H9 (cell line): ENCODE measurements around the gene DERL2. TPM values are rescaled to one million over a fixed set of nuclear protein-coding genes. Genes with fewer than 3 reads are reported as not detected.
A peak's percentile ranks its signal among the peaks of the same experiment; 100 is the strongest.

Experiments
- DNase-seq: peaks from one replicate; pipeline ENCODE4 v3.0.0-alpha.2; 2017
- H2AFZ ChIP-seq: one replicate; pipeline ENCODE4 v1.6.1; 2013; ENCODE audit warnings: mild to moderate bottlenecking, low read length, control low read depth, moderate library complexity
- H2AK5ac ChIP-seq: 2 replicates; pipeline ENCODE4 v1.6.1; 2013; ENCODE audit warnings: low read length, control low read depth, mixed read lengths; ENCODE audit not compliant: insufficient read length
- H2BK120ac ChIP-seq: one replicate; pipeline ENCODE4 v1.6.1; 2013; ENCODE audit warnings: low read depth, mild to moderate bottlenecking, low read length, control low read depth, inconsistent platforms; ENCODE audit not compliant: poor library complexity, severe bottlenecking
- H2BK12ac ChIP-seq: 2 replicates; pipeline ENCODE4 v1.6.1; 2013; ENCODE audit warnings: low read length, control low read depth, mixed read lengths, low read depth; ENCODE audit not compliant: insufficient read length
- H2BK15ac ChIP-seq: 2 replicates; pipeline ENCODE4 v1.6.1; 2013; ENCODE audit warnings: low read depth, low read length, control low read depth
- H2BK20ac ChIP-seq: one replicate; pipeline ENCODE4 v1.6.1; 2013; ENCODE audit warnings: low read depth, mild to moderate bottlenecking, low read length, control low read depth, inconsistent platforms; ENCODE audit not compliant: poor library complexity, severe bottlenecking
- H2BK5ac ChIP-seq: 2 replicates; pipeline ENCODE4 v1.6.1; 2013; ENCODE audit warnings: low read length, control low read depth, mixed read lengths; ENCODE audit not compliant: insufficient read length
- H3K14ac ChIP-seq: 2 replicates; pipeline ENCODE4 v1.6.1; 2013; ENCODE audit warnings: low read length, control low read depth; ENCODE audit not compliant: insufficient read depth
- H3K18ac ChIP-seq: 2 replicates; pipeline ENCODE4 v1.6.1; 2013; ENCODE audit warnings: low read depth, mild to moderate bottlenecking, mixed read lengths, low read length, control low read depth; ENCODE audit not compliant: insufficient read length
- H3K23ac ChIP-seq: 2 replicates; pipeline ENCODE4 v1.6.1; 2013; ENCODE audit warnings: low read length, control low read depth, mixed read lengths, low read depth; ENCODE audit not compliant: insufficient read length
- H3K23me2 ChIP-seq: 2 replicates; pipeline ENCODE4 v1.6.1; 2013; ENCODE audit warnings: low read depth, mild to moderate bottlenecking, mixed read lengths, low read length, control low read depth; ENCODE audit not compliant: insufficient read length, poor library complexity, severe bottlenecking
- H3K27ac ChIP-seq: 2 replicates; pipeline ENCODE4 v1.5.1; 2013; ENCODE audit warnings: low read length, control low read depth, mixed read lengths, low read depth; ENCODE audit not compliant: insufficient read length
- H3K27me3 ChIP-seq: 2 replicates; pipeline ENCODE4 v1.6.1; 2013; ENCODE audit warnings: low read length, control low read depth, inconsistent platforms; ENCODE audit not compliant: insufficient read depth
- H3K4ac ChIP-seq: 2 replicates; pipeline ENCODE4 v1.6.1; 2013; ENCODE audit warnings: low read depth, mild to moderate bottlenecking, control low read depth, inconsistent platforms, low read length, moderate library complexity
- H3K4me1 ChIP-seq: 2 replicates; pipeline ENCODE4 v1.6.1; 2013; ENCODE audit warnings: low read length, control low read depth, inconsistent platforms; ENCODE audit not compliant: insufficient read depth
- H3K4me2 ChIP-seq: 2 replicates; pipeline ENCODE4 v1.6.1; 2013; ENCODE audit warnings: low read length, control low read depth, mixed read lengths; ENCODE audit not compliant: insufficient read length, insufficient read depth
- H3K56ac ChIP-seq: 2 replicates; pipeline ENCODE4 v1.6.1; 2013; ENCODE audit warnings: low read depth, mild to moderate bottlenecking, mixed read lengths, low read length, control low read depth; ENCODE audit not compliant: insufficient read length
- H3K79me1 ChIP-seq: 2 replicates; pipeline ENCODE4 v1.6.1; 2013; ENCODE audit warnings: low read depth, mild to moderate bottlenecking, moderate library complexity, low read length, control low read depth, inconsistent platforms; ENCODE audit not compliant: insufficient read depth, poor library complexity, severe bottlenecking
- H3K79me2 ChIP-seq: 2 replicates; pipeline ENCODE4 v1.6.1; 2013; ENCODE audit warnings: low read length, control low read depth, inconsistent platforms; ENCODE audit not compliant: insufficient read depth
- H3K9ac ChIP-seq: 2 replicates; pipeline ENCODE4 v1.6.1; 2013; ENCODE audit warnings: low read length, control low read depth, mixed read lengths; ENCODE audit not compliant: insufficient read length; ENCODE audit errors: extremely low read depth
- H3K9me3 ChIP-seq: one replicate; pipeline ENCODE4 v1.6.1; 2013; ENCODE audit warnings: low read depth, low read length, inconsistent platforms; ENCODE audit not compliant: control insufficient read depth
- H3T11ph ChIP-seq: one replicate; pipeline ENCODE4 v1.6.1; 2013; ENCODE audit warnings: mild to moderate bottlenecking, low read length, control low read depth, inconsistent platforms
- H4K20me1 ChIP-seq: one replicate; pipeline ENCODE4 v1.6.1; 2013; ENCODE audit not compliant: control insufficient read depth, insufficient read length, insufficient read depth
- H4K5ac ChIP-seq: 2 replicates; pipeline ENCODE4 v1.6.1; 2013; ENCODE audit warnings: low read depth, mild to moderate bottlenecking, mixed read lengths, low read length, control low read depth; ENCODE audit not compliant: insufficient read length
- H4K8ac ChIP-seq: replicated peaks from 2 replicates; pipeline ENCODE4 v1.6.1; 2013; ENCODE audit warnings: low read length, control low read depth, mixed read lengths, low read depth; ENCODE audit not compliant: insufficient read length
- H4K91ac ChIP-seq: 2 replicates; pipeline ENCODE4 v1.6.1; 2013; ENCODE audit warnings: low read depth, mild to moderate bottlenecking, moderate library complexity, mixed read lengths, low read length, control low read depth; ENCODE audit not compliant: insufficient read length
- H3K27ac Mint-ChIP-seq, 3 experiments: 2 replicates in 2 of 3; 3 replicates in 1 of 3; pipeline ENCODE4 v1.8.0; 2020 to 2021; ENCODE audit warnings: mixed read lengths in 3 of 3, mild to moderate bottlenecking in 1 of 3, moderate library complexity in 1 of 3
- H3K27me3 Mint-ChIP-seq: 2 replicates; pipeline ENCODE4 v1.8.0; 2021; ENCODE audit warnings: low read depth, mild to moderate bottlenecking, moderate library complexity, mixed read lengths
- H3K36me3 Mint-ChIP-seq, 3 experiments: 2 replicates in 2 of 3; 3 replicates in 1 of 3; pipeline ENCODE4 v1.8.0; 2020 to 2021; ENCODE audit warnings: low read depth in 3 of 3, mixed read lengths in 3 of 3; ENCODE audit not compliant: insufficient read depth in 1 of 3
- H3K4me1 Mint-ChIP-seq, 2 experiments: 2 replicates each; pipeline ENCODE4 v1.8.0; 2020; ENCODE audit warnings: mixed read lengths in 2 of 2
- H3K4me3 Mint-ChIP-seq, 2 experiments: 2 replicates in 1 of 2; 3 replicates in 1 of 2; pipeline ENCODE4 v1.8.0; 2020 to 2021; ENCODE audit warnings: mild to moderate bottlenecking in 2 of 2, mixed read lengths in 2 of 2, moderate library complexity in 1 of 2
- H3K9me3 Mint-ChIP-seq, 2 experiments: 2 replicates in 1 of 2; 3 replicates in 1 of 2; pipeline ENCODE4 v1.8.0; 2020; ENCODE audit warnings: mild to moderate bottlenecking in 2 of 2, mixed read lengths in 2 of 2, moderate library complexity in 1 of 2
- WGBS: extraction: QIAGEN DNeasy Blood & Tissue Kit; methylation state at CpG from one replicate; pipeline ENCODE4 v1.1.7; 2013; ENCODE audit warnings: missing lambda C conversion rate, low lambda C conversion rate, mixed read lengths; ENCODE audit not compliant: insufficient read length; ENCODE audit errors: extremely low coverage; 5-methylcytosine and 5-hydroxymethylcytosine counted together
- total RNA-seq: library from RNA; stranded (reverse); gene quantifications from 2 replicates; pipeline ENCODE4 v1.2.1, GENCODE V29; 2021
- TF ChIP-seq, protein P1 (sequence below): fragments of 200-600 bp; sonication (generic); conservative IDR thresholded peaks from 3 replicates; pipeline ENCODE4 v1.8.0; 2021; ENCODE audit warnings: antibody characterized with exemption, mild to moderate bottlenecking

DERL2 gene
- total RNA-seq, 1 experiment from 2014 or later, result 83.2 TPM

DNA sequence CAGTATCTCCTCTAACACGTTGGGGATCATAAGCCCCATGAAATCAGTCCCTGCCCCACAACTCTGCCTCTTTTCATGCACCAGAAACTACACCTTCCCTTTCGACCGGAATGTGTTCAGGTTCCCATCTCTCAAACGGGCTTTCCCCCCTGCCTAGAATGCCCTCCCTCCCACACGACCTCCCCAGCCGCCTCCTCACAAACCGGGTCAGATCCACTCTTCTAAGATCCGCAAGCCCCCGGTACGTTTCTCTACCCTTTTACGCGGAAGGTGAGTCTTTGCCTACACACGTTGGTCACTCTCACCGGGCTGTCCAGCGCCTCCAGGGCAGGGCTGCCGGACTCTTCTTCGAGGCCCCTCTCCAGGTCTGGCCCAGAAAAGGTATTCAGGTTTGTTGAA is 17.9 kb downstream of the DERL2 start:
- no peak overlapping the region for H4K8ac ChIP-seq
- H2BK12ac ChIP-seq, result no peak overlapping the region
- Mint-ChIP-seq H3K27ac (peak overlapping the region; percentile 8 to 86 (median 53)), H3K9me3 (no peaks in the 10 kb centered on the region), H3K36me3 (peaks cover 7 to 27% (median 10%) of the 10 kb centered on the region in 3 experiments; a peak in 6 of 7 replicates), H3K4me3 (peak overlapping the region; percentile 95 to 99), H3K27me3 (no peaks in the 10 kb centered on the region; the same call in 1 of the 2 replicates), H3K4me1 (peaks cover 22 to 23% of the 10 kb centered on the region in 2 experiments)
- no peaks in the 10 kb centered on the region for H4K20me1 ChIP-seq
- no peak overlapping the region for H2AK5ac ChIP-seq
- peak overlapping the region; percentile 94 for H3K9ac ChIP-seq
- no peak overlapping the region for H3K27ac ChIP-seq
- no peaks in the 10 kb centered on the region for H3K27me3 ChIP-seq
- no peak overlapping the region for H3K56ac ChIP-seq
- DNase-seq, result no peak
- peaks cover 2% of the 10 kb centered on the region for H3K79me1 ChIP-seq
- H3K18ac ChIP-seq, result no peak overlapping the region
- peaks cover 50% of the 10 kb centered on the region for H3K79me2 ChIP-seq
- no peak overlapping the region for H2BK5ac ChIP-seq
- H2BK20ac ChIP-seq, result no peak overlapping the region
- no peaks in the 10 kb centered on the region for H3K4me1 ChIP-seq
- WGBS, result no CpG with 5 or more reads among the region's 17 CpGs
- no peak overlapping the region for H4K5ac ChIP-seq
- H3K23ac ChIP-seq, result no peak overlapping the region
- H3K4ac ChIP-seq, result no peak overlapping the region; the same call in 1 of the 2 replicates
- H4K91ac ChIP-seq, result no peak overlapping the region
- H3K9me3 ChIP-seq, result no peaks in the 10 kb centered on the region
- no peak overlapping the region for H2AFZ ChIP-seq
- H2BK120ac ChIP-seq, result no peak overlapping the region
- TF ChIP-seq, protein P1, sequence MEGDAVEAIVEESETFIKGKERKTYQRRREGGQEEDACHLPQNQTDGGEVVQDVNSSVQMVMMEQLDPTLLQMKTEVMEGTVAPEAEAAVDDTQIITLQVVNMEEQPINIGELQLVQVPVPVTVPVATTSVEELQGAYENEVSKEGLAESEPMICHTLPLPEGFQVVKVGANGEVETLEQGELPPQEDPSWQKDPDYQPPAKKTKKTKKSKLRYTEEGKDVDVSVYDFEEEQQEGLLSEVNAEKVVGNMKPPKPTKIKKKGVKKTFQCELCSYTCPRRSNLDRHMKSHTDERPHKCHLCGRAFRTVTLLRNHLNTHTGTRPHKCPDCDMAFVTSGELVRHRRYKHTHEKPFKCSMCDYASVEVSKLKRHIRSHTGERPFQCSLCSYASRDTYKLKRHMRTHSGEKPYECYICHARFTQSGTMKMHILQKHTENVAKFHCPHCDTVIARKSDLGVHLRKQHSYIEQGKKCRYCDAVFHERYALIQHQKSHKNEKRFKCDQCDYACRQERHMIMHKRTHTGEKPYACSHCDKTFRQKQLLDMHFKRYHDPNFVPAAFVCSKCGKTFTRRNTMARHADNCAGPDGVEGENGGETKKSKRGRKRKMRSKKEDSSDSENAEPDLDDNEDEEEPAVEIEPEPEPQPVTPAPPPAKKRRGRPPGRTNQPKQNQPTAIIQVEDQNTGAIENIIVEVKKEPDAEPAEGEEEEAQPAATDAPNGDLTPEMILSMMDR, result no peak
- H3K4me2 ChIP-seq, result peak overlapping the region; percentile 98
- peak overlapping the region; percentile 37 for H3K14ac ChIP-seq
- H2BK15ac ChIP-seq, result no peak overlapping the region
- peaks cover 10% of the 10 kb centered on the region for H3K23me2 ChIP-seq
- H3T11ph ChIP-seq, result no peak overlapping the region
